Activated B cell treated with CpG ODN at 0.5 μM for 24 hours (primary cell): ENCODE results near the gene DENND4A. TPM values are rescaled to one million over a fixed set of nuclear protein-coding genes. Genes with fewer than 3 reads are reported as not detected.
A peak's percentile ranks its signal among the peaks of the same experiment; 100 is the strongest.

Source experiments
- ATAC-seq: fragments of 200-7000 bp; cut with Tn5 transposase; one replicate; pipeline ENCODE4 v1.10.0; 2021; ENCODE audit warnings: low read depth, mild to moderate bottlenecking, moderate library complexity
- CTCF ChIA-PET: fragments of 350-600 bp; sonication (Branson Sonifier 250); formaldehyde crosslinking; loops from one replicate; lab custom pipeline; 2021; ENCODE audit warnings: antibody characterized with exemption; lab: Charles Lee
- POLR2A ChIA-PET: fragments of 350-600 bp; sonication (Branson Sonifier 250); formaldehyde crosslinking; loops from one replicate; lab custom pipeline; 2021; ENCODE audit warnings: antibody characterized with exemption; lab: Charles Lee
- DNase-seq: peaks from one replicate; pipeline ENCODE4 v3.0.0; 2022
- H3K27ac Mint-ChIP-seq: one replicate; pipeline ENCODE4 v1.8.0; 2020; ENCODE audit warnings: mixed read lengths
- H3K27me3 Mint-ChIP-seq: one replicate; pipeline ENCODE4 v1.8.0; 2021; ENCODE audit warnings: mixed read lengths
- H3K36me3 Mint-ChIP-seq: one replicate; pipeline ENCODE4 v1.8.0; 2021; ENCODE audit warnings: low read depth, mixed read lengths
- H3K4me1 Mint-ChIP-seq: one replicate; pipeline ENCODE4 v1.8.0; 2021; ENCODE audit warnings: mixed read lengths
- H3K4me3 Mint-ChIP-seq: one replicate; pipeline ENCODE4 v1.8.0; 2020; ENCODE audit warnings: mild to moderate bottlenecking, mixed read lengths
- H3K9me3 Mint-ChIP-seq: one replicate; pipeline ENCODE4 v1.8.0; 2020; ENCODE audit warnings: mixed read lengths
- intact Hi-C: fragments of 100-400 bp; cut with micrococcal nuclease; formaldehyde crosslinking; loops from one replicate; pipeline ENCODE4 v1.15.1; 2024
- total RNA-seq: library from RNA; stranded (reverse); gene quantifications from 2 replicates; pipeline ENCODE4 v1.2.3, GENCODE V29; 2022
- TF ChIP-seq, protein P1 (sequence below): fragments of 200-600 bp; IDR thresholded peaks from one replicate; pipeline ENCODE4 v1.8.0; 2022; ENCODE audit warnings: antibody characterized with exemption, mild to moderate bottlenecking

Gene DENND4A
- total RNA-seq, 1 donor from 2014 or later: 166 TPM

DNA sequence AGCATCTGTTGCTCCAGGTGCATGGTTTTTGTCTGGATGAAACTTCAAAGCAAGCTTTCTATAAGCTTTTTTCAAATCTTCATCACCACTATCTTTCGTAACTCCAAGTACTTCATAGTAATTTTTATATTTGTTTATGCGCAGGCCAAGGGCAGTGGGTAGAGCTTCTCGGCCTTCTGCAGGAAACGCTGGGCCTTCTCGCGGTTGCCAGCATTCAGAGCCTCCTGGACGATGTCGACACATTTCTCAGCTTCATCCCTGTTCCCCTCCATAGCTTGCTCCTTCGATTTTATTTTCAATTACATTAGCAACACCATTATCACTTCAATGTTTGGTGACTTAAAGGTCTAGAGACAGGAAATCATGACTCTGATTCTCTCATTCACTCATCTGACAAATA lies 20.2 kb downstream of the DENND4A start:
- no peak for ATAC-seq
- H3K36me3 Mint-ChIP-seq: peaks cover 46% of the 10 kb centered on the region
- no peaks in the 10 kb centered on the region for H3K9me3 Mint-ChIP-seq
- H3K27ac Mint-ChIP-seq: peak overlapping the region; percentile 70
- H3K4me1 Mint-ChIP-seq: peaks cover 90% of the 10 kb centered on the region
- TF ChIP-seq, protein P1, sequence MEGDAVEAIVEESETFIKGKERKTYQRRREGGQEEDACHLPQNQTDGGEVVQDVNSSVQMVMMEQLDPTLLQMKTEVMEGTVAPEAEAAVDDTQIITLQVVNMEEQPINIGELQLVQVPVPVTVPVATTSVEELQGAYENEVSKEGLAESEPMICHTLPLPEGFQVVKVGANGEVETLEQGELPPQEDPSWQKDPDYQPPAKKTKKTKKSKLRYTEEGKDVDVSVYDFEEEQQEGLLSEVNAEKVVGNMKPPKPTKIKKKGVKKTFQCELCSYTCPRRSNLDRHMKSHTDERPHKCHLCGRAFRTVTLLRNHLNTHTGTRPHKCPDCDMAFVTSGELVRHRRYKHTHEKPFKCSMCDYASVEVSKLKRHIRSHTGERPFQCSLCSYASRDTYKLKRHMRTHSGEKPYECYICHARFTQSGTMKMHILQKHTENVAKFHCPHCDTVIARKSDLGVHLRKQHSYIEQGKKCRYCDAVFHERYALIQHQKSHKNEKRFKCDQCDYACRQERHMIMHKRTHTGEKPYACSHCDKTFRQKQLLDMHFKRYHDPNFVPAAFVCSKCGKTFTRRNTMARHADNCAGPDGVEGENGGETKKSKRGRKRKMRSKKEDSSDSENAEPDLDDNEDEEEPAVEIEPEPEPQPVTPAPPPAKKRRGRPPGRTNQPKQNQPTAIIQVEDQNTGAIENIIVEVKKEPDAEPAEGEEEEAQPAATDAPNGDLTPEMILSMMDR: no peak
- POLR2A ChIA-PET: interaction anchor here (0.7 to 6.9 kb wide), 4 partner anchors 20 to 97 kb away, joined by 3 to 65 read pairs (median 15); partner anchors contain the start of genes DENND4A and RAB11A
- H3K27me3 Mint-ChIP-seq: no peaks in the 10 kb centered on the region
- peak overlapping the region; percentile 3 for H3K4me3 Mint-ChIP-seq
- CTCF ChIA-PET: no interaction called here
- DNase-seq: no peak
- intact Hi-C loops: loop anchor here (5.0 kb wide), 1 partner anchor 65 kb away; no protein-coding TSS in a partner anchor

DNA sequence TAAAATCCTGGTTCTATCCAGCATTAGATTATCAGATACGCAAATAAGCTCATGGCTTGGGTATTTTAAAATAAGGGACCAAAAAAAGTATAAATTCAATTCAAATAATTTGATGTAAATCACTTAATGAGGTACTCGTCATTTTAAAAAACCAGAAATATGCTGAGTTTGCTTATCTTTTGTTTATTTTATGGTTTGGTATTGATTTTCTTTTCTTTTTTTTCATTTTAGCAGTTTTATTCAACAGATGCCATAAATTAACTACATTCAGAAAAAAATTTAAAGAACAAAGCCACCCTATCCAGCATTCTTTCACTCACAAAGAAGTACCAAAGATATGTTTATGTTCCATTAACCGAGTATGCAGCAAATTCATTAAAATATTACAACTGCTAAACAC lies 22.6 kb downstream of the DENND4A start:
- ATAC-seq (no peak), DNase-seq (no peak)
- Mint-ChIP-seq H3K27ac (no peak overlapping the region), H3K9me3 (no peaks in the 10 kb centered on the region), H3K4me3 (no peak overlapping the region), H3K27me3 (no peaks in the 10 kb centered on the region), H3K4me1 (peaks cover 90% of the 10 kb centered on the region), H3K36me3 (peaks cover 54% of the 10 kb centered on the region)
- intact Hi-C loops: no loop called here
- CTCF ChIA-PET: interaction anchor here (0.9 to 1.5 kb wide), 4 partner anchors 54 to 100 kb away, joined by 3 to 4 read pairs (median 4); partner anchors contain the start of gene RAB11A
- TF ChIP-seq, protein P1: no peak
- POLR2A ChIA-PET: interaction anchor here (0.7 to 6.9 kb wide), 3 partner anchors 22 to 511 kb away, joined by 3 to 65 read pairs (median 4); partner anchors contain the start of gene DENND4A

DNA sequence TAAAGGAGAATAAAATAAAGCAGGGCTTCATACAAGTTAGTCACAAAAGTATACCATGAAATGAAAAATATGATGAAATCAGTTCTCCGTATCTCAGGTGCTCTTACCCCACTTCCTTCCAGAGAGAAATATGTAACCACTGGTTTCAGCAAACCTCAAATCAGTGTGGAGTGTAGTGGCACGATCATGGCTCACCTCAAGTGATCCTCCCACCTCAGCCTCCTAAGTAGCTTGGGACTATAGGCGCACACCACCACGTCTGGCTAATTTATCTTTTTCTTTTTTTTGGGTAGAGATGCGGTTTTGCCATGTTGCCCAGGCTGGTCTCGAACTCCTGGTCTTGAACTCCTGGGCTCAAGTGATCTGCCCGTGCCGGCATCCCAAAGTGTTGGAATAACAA lies 24.2 kb downstream of the DENND4A start:
- POLR2A ChIA-PET: interaction anchor here (2.2 kb wide), 1 partner anchor 24 kb away, joined by 10 read pairs; the partner anchor contains the start of gene DENND4A
- Mint-ChIP-seq H3K27ac (no peak overlapping the region), H3K4me1 (peaks cover 88% of the 10 kb centered on the region), H3K9me3 (no peaks in the 10 kb centered on the region), H3K27me3 (no peaks in the 10 kb centered on the region), H3K36me3 (peaks cover 49% of the 10 kb centered on the region), H3K4me3 (no peak overlapping the region)
- DNase-seq (no peak), ATAC-seq (no peak)
- intact Hi-C loops: no loop called here
- CTCF ChIA-PET: interaction anchor here (1.2 kb wide), 1 partner anchor 56 kb away, joined by 5 read pairs; no protein-coding TSS in a partner anchor
- TF ChIP-seq, protein P1: no peak

DNA sequence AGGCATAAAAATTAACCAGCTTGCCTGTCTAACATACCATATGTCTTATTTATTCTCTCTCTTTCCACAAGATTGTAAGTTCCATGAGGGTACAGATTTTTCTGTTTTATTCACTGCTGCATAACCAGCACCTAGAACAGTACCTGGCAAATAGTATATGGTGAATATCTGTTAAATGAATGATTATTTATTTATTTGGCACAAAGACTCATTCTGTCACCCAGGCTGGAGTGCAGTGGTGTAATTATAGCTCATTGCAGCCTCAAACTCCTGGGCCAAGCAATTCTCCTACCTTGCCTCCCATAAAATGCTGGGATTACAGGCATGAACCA lies 24.9 kb downstream of the DENND4A start:
- intact Hi-C loops: no loop called here
- TF ChIP-seq, protein P1: no peak
- H3K4me3 Mint-ChIP-seq: no peak overlapping the region
- ATAC-seq: no peak
- DNase-seq: no peak
- no peaks in the 10 kb centered on the region for H3K9me3 Mint-ChIP-seq
- peaks cover 50% of the 10 kb centered on the region for H3K36me3 Mint-ChIP-seq
- ChIA-PET POLR2A (interaction anchor here (1.0 to 2.2 kb wide), 2 partner anchors 25 to 60 kb away, joined by 3 to 10 read pairs; partner anchors contain the start of gene DENND4A), CTCF (interaction anchor here (1.2 kb wide), 1 partner anchor 56 kb away, joined by 5 read pairs; no protein-coding TSS in a partner anchor)
- no peak overlapping the region for H3K27ac Mint-ChIP-seq
- peaks cover 90% of the 10 kb centered on the region for H3K4me1 Mint-ChIP-seq
- no peaks in the 10 kb centered on the region for H3K27me3 Mint-ChIP-seq

DNA sequence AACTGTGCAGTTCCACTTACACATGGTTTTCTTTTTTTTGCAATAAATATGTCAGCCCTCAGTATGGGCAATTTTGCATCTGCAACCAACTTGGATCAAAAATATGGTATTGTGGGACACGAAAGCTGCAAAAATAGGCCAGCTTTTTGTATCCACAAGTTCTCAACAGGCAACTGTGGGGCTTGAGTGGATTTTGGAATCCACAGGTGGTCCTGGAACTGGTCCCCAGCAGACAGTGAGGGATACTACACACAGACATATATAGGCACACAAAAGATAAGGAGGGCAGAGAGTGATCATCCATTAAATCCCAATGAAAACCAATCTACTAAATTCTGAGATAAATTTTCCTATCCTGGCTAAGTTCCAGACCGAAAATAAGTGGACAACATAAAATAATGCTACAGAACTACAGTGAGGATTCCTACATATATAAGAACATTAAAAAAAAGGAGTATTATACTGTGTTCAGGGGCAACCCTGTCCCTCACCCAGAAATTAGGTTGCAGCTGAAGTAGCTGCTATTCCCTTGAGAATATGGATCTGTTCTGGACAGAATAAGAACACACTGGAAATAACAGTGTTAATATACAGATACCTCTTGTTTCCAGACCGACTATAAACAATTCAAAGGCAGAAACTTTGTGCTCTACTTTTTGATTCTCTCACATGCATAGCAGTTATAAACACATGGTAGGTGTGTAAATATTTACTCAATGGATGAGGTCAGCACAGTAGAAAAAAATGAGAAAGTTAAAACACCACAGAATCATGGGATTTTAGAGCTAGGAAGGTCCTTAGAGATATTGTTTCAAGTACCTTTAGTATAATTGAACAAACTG lies 25.4 kb downstream of the DENND4A start:
- CTCF ChIA-PET: interaction anchor here (0.5 to 1.2 kb wide), 2 partner anchors 57 to 95 kb away, joined by 3 to 5 read pairs; no protein-coding TSS in a partner anchor
- POLR2A ChIA-PET: interaction anchor here (0.6 to 2.2 kb wide), 4 partner anchors 19 to 176 kb away, joined by 3 to 10 read pairs (median 3); partner anchors contain the start of gene DENND4A
- H3K27ac Mint-ChIP-seq: no peak overlapping the region
- ATAC-seq (no peak), DNase-seq (no peak)
- H3K4me1 Mint-ChIP-seq: peaks cover 88% of the 10 kb centered on the region
- TF ChIP-seq, protein P1: no peak
- H3K27me3 Mint-ChIP-seq: no peaks in the 10 kb centered on the region
- H3K4me3 Mint-ChIP-seq: no peak overlapping the region
- intact Hi-C loops: no loop called here
- no peaks in the 10 kb centered on the region for H3K9me3 Mint-ChIP-seq
- peaks cover 45% of the 10 kb centered on the region for H3K36me3 Mint-ChIP-seq
